CD8-positive, alpha-beta memory T cell (primary cell): ENCODE results near the gene MZT2B. TPM values are rescaled to one million over a fixed set of nuclear protein-coding genes. Genes with fewer than 3 reads are reported as not detected.
"Not testable (repeated sequence)": the region's sequence is repeated elsewhere in the genome, so short reads cannot be mapped to it uniquely, and the experiment has no call there.

Experiments used
- CTCF ChIA-PET: fragments of 350-600 bp; sonication (Branson Sonifier 250); formaldehyde crosslinking; loops from one replicate; lab custom pipeline; 2021; ENCODE audit warnings: antibody characterized with exemption; lab: Charles Lee
- POLR2A ChIA-PET: fragments of 350-600 bp; sonication (Branson Sonifier 250); formaldehyde crosslinking; loops from one replicate; lab custom pipeline; 2021; ENCODE audit warnings: antibody characterized with exemption; lab: Charles Lee
- DNase-seq, 5 donors: peaks; one replicate each; pipeline versions ENCODE4 v3.0.0 to v3.0.0-alpha.2; 2020 to 2022; ENCODE audit warnings: mixed read lengths in 1 of 5
- H3K27ac ChIP-seq: one replicate; pipeline ENCODE4 v1.7.0; 2013; ENCODE audit warnings: low read depth, mild to moderate bottlenecking, low read length, moderate library complexity
- H3K27me3 ChIP-seq: 2 replicates; pipeline ENCODE4 v1.7.0; 2013; ENCODE audit warnings: low read length, mild to moderate bottlenecking; ENCODE audit not compliant: insufficient read depth, poor library complexity, severe bottlenecking
- H3K36me3 ChIP-seq: 2 replicates; pipeline ENCODE4 v1.7.0; 2013; ENCODE audit warnings: mild to moderate bottlenecking, low read length, moderate library complexity; ENCODE audit not compliant: insufficient read depth
- H3K4me1 ChIP-seq: 2 replicates; pipeline ENCODE4 v1.7.0; 2013; ENCODE audit warnings: mild to moderate bottlenecking, low read length, moderate library complexity; ENCODE audit not compliant: insufficient read depth
- H3K4me3 ChIP-seq: 2 replicates; pipeline ENCODE4 v1.7.0; 2013; ENCODE audit warnings: mild to moderate bottlenecking, low read length
- H3K9me3 ChIP-seq: 2 replicates; pipeline ENCODE4 v1.7.0; 2013; ENCODE audit warnings: mild to moderate bottlenecking, low read length
- H3K27ac Mint-ChIP-seq, 8 donors: one replicate each; pipeline ENCODE4 v1.8.0; 2020 to 2021; ENCODE audit warnings: mixed read lengths in 8 of 8, mild to moderate bottlenecking in 6 of 8, inconsistent platforms in 3 of 8, moderate library complexity in 3 of 8
- H3K27me3 Mint-ChIP-seq, 2 donors: one replicate each; pipeline ENCODE4 v1.8.0; 2020 to 2021; ENCODE audit warnings: mixed read lengths in 2 of 2, mild to moderate bottlenecking in 1 of 2, moderate library complexity in 1 of 2
- H3K36me3 Mint-ChIP-seq, 3 donors: one replicate each; pipeline ENCODE4 v1.8.0; 2020 to 2021; ENCODE audit warnings: mixed read lengths in 3 of 3, inconsistent platforms in 1 of 3, mild to moderate bottlenecking in 1 of 3
- H3K4me1 Mint-ChIP-seq, 3 donors: one replicate each; pipeline ENCODE4 v1.8.0; 2020 to 2021; ENCODE audit warnings: mixed read lengths in 3 of 3, inconsistent platforms in 1 of 3, mild to moderate bottlenecking in 1 of 3
- H3K4me3 Mint-ChIP-seq, 7 donors: one replicate each; pipeline ENCODE4 v1.8.0; 2020 to 2021; ENCODE audit warnings: mixed read lengths in 7 of 7, mild to moderate bottlenecking in 6 of 7, moderate library complexity in 4 of 7, inconsistent platforms in 2 of 7
- H3K9me3 Mint-ChIP-seq, 5 donors: one replicate each; pipeline ENCODE4 v1.8.0; 2020 to 2022; ENCODE audit warnings: mixed read lengths in 5 of 5, mild to moderate bottlenecking in 3 of 5, moderate library complexity in 2 of 5, inconsistent platforms in 1 of 5
- polyA plus RNA-seq: library from polyadenylated mRNA; unstranded; fragments of 300-500 nt; fragmentation: Illumina TruSeq; gene quantifications from one replicate; pipeline ENCODE4 v1.2.3, GENCODE V29; 2021
- total RNA-seq, 2 experiments: library from RNA; stranded (reverse); gene quantifications; one replicate each; pipeline ENCODE4 v1.2.3, GENCODE V29; 2021

MZT2B gene
- total and polyA plus RNA-seq, 3 experiments from 2014 or later: 179 to 318 (median 303) TPM

- H3K9me3 ChIP-seq, H3K4me1 Mint-ChIP-seq, POLR2A ChIA-PET, H3K27me3 ChIP-seq, CTCF ChIA-PET, H3K27me3 Mint-ChIP-seq, H3K9me3 Mint-ChIP-seq, H3K36me3 ChIP-seq, H3K4me3 ChIP-seq, H3K4me3 Mint-ChIP-seq, H3K27ac ChIP-seq, H3K4me1 ChIP-seq, H3K27ac Mint-ChIP-seq, DNase-seq: not testable (repeated sequence)
- peaks cover 0 to 12% (median 3%) of the 10 kb centered on the region in 3 donors for H3K36me3 Mint-ChIP-seq
Measured at GRCh38 chr2:130195089-130195635, 13.1 kb downstream of the MZT2B start.

- H3K9me3 ChIP-seq, H3K27me3 Mint-ChIP-seq, H3K4me1 Mint-ChIP-seq, CTCF ChIA-PET, H3K4me3 Mint-ChIP-seq, H3K36me3 ChIP-seq, H3K9me3 Mint-ChIP-seq, H3K4me1 ChIP-seq, H3K27ac ChIP-seq, H3K36me3 Mint-ChIP-seq, H3K4me3 ChIP-seq, H3K27ac Mint-ChIP-seq, H3K27me3 ChIP-seq, DNase-seq, POLR2A ChIA-PET: not testable (repeated sequence)
Measured at GRCh38 chr2:130196052-130196451, 14.0 kb downstream of the MZT2B start.

- Histone ChIP-seq H3K27ac (no peak within 1 kb of the TSS), H3K4me1 (no peaks in the 10 kb centered on the region), H3K4me3 (no peak within 1 kb of the TSS), H3K36me3 (no peaks in the 10 kb centered on the region), H3K27me3 (no peaks in the 10 kb centered on the region), H3K9me3 (no peaks in the 10 kb centered on the region)
- H3K4me3 Mint-ChIP-seq: no peak within 1 kb of the TSS
- POLR2A ChIA-PET: no interaction called here
- CTCF ChIA-PET: no interaction called here
- H3K27ac Mint-ChIP-seq: peak within 1 kb of the TSS in 1 of 8 donors; percentile 17
- no peaks in the 10 kb centered on the region for H3K9me3 Mint-ChIP-seq
- no peaks in the 10 kb centered on the region for H3K36me3 Mint-ChIP-seq
- DNase-seq: no peak
- H3K4me1 Mint-ChIP-seq: no peaks in the 10 kb centered on the region
- H3K27me3 Mint-ChIP-seq: peaks cover 0 to 2% of the 10 kb centered on the region in 2 donors
Measured at GRCh38 chr2:130198343-130198742, 16.3 kb downstream of the MZT2B start, which contains the start of gene TUBA3E. TUBA3E (minus strand) TSS chr2:130198439; CDS start chr2:130198360, 79 bp downstream.

GRCh38 chr2:130202518-130202917 lies 20.5 kb downstream of the MZT2B start:
- H3K4me3 ChIP-seq, H3K27me3 Mint-ChIP-seq, H3K9me3 ChIP-seq, H3K9me3 Mint-ChIP-seq, H3K36me3 ChIP-seq, H3K27ac ChIP-seq, H3K36me3 Mint-ChIP-seq, POLR2A ChIA-PET, CTCF ChIA-PET, H3K4me3 Mint-ChIP-seq, DNase-seq, H3K4me1 Mint-ChIP-seq, H3K4me1 ChIP-seq, H3K27me3 ChIP-seq, H3K27ac Mint-ChIP-seq: not testable (repeated sequence)

GRCh38 chr2:130203150-130203549 lies 21.1 kb downstream of the MZT2B start:
- H3K4me3 Mint-ChIP-seq, H3K9me3 ChIP-seq, H3K27ac Mint-ChIP-seq, H3K36me3 ChIP-seq, H3K27me3 ChIP-seq, H3K4me3 ChIP-seq, POLR2A ChIA-PET, DNase-seq, H3K27ac ChIP-seq, H3K27me3 Mint-ChIP-seq, CTCF ChIA-PET, H3K4me1 Mint-ChIP-seq, H3K36me3 Mint-ChIP-seq, H3K4me1 ChIP-seq, H3K9me3 Mint-ChIP-seq: not testable (repeated sequence)

GRCh38 chr2:130207051-130207450 lies 25.0 kb downstream of the MZT2B start:
- H3K4me1 Mint-ChIP-seq, H3K27ac Mint-ChIP-seq, H3K4me3 Mint-ChIP-seq, H3K9me3 Mint-ChIP-seq, H3K27me3 Mint-ChIP-seq, H3K27ac ChIP-seq, H3K9me3 ChIP-seq, H3K27me3 ChIP-seq, CTCF ChIA-PET, H3K4me1 ChIP-seq, H3K36me3 Mint-ChIP-seq, POLR2A ChIA-PET, H3K36me3 ChIP-seq, H3K4me3 ChIP-seq, DNase-seq: not testable (repeated sequence)

- H3K36me3 Mint-ChIP-seq, H3K4me1 ChIP-seq, H3K4me3 ChIP-seq, DNase-seq, H3K36me3 ChIP-seq, H3K27me3 ChIP-seq, H3K9me3 Mint-ChIP-seq, H3K27ac ChIP-seq, H3K9me3 ChIP-seq, CTCF ChIA-PET, POLR2A ChIA-PET, H3K27ac Mint-ChIP-seq, H3K4me3 Mint-ChIP-seq, H3K4me1 Mint-ChIP-seq: not testable (repeated sequence)
- peaks cover 19 to 32% of the 10 kb centered on the region in 2 donors for H3K27me3 Mint-ChIP-seq
Measured at GRCh38 chr2:130219147-130219546, 37.1 kb downstream of the MZT2B start.

- H3K4me3 ChIP-seq, H3K4me1 Mint-ChIP-seq, H3K4me1 ChIP-seq, H3K9me3 ChIP-seq, POLR2A ChIA-PET, CTCF ChIA-PET, H3K9me3 Mint-ChIP-seq, H3K27ac ChIP-seq, H3K36me3 ChIP-seq, H3K27me3 ChIP-seq, DNase-seq, H3K36me3 Mint-ChIP-seq, H3K27ac Mint-ChIP-seq, H3K4me3 Mint-ChIP-seq: not testable (repeated sequence)
- peaks cover 15 to 32% of the 10 kb centered on the region in 2 donors for H3K27me3 Mint-ChIP-seq
Measured at GRCh38 chr2:130220505-130220904, 38.4 kb downstream of the MZT2B start.

- H3K4me3 ChIP-seq, H3K4me3 Mint-ChIP-seq, H3K9me3 Mint-ChIP-seq: not testable (repeated sequence)
Measured at GRCh38 chr2:130222523-130222922, 40.5 kb downstream of the MZT2B start.

More at GRCh38 chr2:130222523-130222922, 40.5 kb downstream of the MZT2B start:
- POLR2A ChIA-PET, DNase-seq, H3K4me1 Mint-ChIP-seq, CTCF ChIA-PET, H3K9me3 ChIP-seq, H3K36me3 Mint-ChIP-seq, H3K27me3 ChIP-seq, H3K36me3 ChIP-seq, H3K4me1 ChIP-seq, H3K27ac ChIP-seq: not testable (repeated sequence)
- Mint-ChIP-seq H3K27ac (peak overlapping the region in 1 of 8 donors; percentile 38), H3K27me3 (peaks cover 8 to 19% of the 10 kb centered on the region in 2 donors)
